ENCODE data around the gene RRAD.

- TF ChIP-seq POLR2A (IDR thresholded peaks at IDR 0.05) (no peak), CTCF (IDR thresholded peaks at IDR 0.05) (no peak)
These were observed 18.2 kb downstream of the RRAD start for GRCh38 chr16:66906916-66907836.
